Stimulated activated memory B cell treated with anti-CD40 and anti-IgM and Interleukin-4, amounts not matched to agents 10 μg/mL and 1 μg/mL and 100 μg/mL, for 72 hours (primary cell): ENCODE data around the gene LIPT1.
A peak's percentile ranks its signal among the peaks of the same experiment; 100 is the strongest.
"Not testable (repeated sequence)": the region's sequence is repeated elsewhere in the genome, so short reads cannot be mapped to it uniquely, and the experiment has no call there.

ENCODE experiments used
- ATAC-seq: fragments of 150-1000 bp; cut with Tn5 transposase; 2 replicates; pipeline ENCODE4 v1.10.0; 2021
- H3K27ac Mint-ChIP-seq: one replicate; pipeline ENCODE4 v1.8.0; 2022; ENCODE audit warnings: mild to moderate bottlenecking, mixed read lengths
- H3K27me3 Mint-ChIP-seq: one replicate; pipeline ENCODE4 v1.8.0; 2022; ENCODE audit warnings: mixed read lengths
- H3K36me3 Mint-ChIP-seq: one replicate; pipeline ENCODE4 v1.8.0; 2022; ENCODE audit warnings: mixed read lengths
- H3K4me1 Mint-ChIP-seq: one replicate; pipeline ENCODE4 v1.8.0; 2022; ENCODE audit warnings: mixed read lengths
- H3K4me3 Mint-ChIP-seq: one replicate; pipeline ENCODE4 v1.8.0; 2022; ENCODE audit warnings: mild to moderate bottlenecking, moderate library complexity, mixed read lengths
- H3K9me3 Mint-ChIP-seq: one replicate; pipeline ENCODE4 v1.8.0; 2022; ENCODE audit warnings: mixed read lengths

Gene LIPT1

GRCh38 chr2:99153921-99154604 lies 704 bp upstream of the LIPT1 start:
- peaks cover 37% of the 10 kb centered on the region for H3K4me1 Mint-ChIP-seq
- peak overlapping the region; percentile 96 for H3K4me3 Mint-ChIP-seq
- no peaks in the 10 kb centered on the region for H3K27me3 Mint-ChIP-seq
- peak overlapping the region; percentile 92 for H3K27ac Mint-ChIP-seq
- H3K9me3 Mint-ChIP-seq, result no peaks in the 10 kb centered on the region
- no peak for ATAC-seq
- peaks cover 8% of the 10 kb centered on the region for H3K36me3 Mint-ChIP-seq

GRCh38 chr2:99156891-99157290 lies 2.1 kb downstream of the LIPT1 start:
- H3K4me1 Mint-ChIP-seq, result peaks cover 46% of the 10 kb centered on the region
- peak overlapping the region; percentile 96 for H3K4me3 Mint-ChIP-seq
- H3K9me3 Mint-ChIP-seq, result no peaks in the 10 kb centered on the region
- no peaks in the 10 kb centered on the region for H3K27me3 Mint-ChIP-seq
- peaks cover 16% of the 10 kb centered on the region for H3K36me3 Mint-ChIP-seq
- no peak for ATAC-seq
- peak overlapping the region; percentile 92 for H3K27ac Mint-ChIP-seq

GRCh38 chr2:99158599-99158998 lies 3.8 kb downstream of the LIPT1 start:
- no peaks in the 10 kb centered on the region for H3K27me3 Mint-ChIP-seq
- H3K4me3 Mint-ChIP-seq, result no peak overlapping the region
- ATAC-seq, result no peak
- peaks cover 18% of the 10 kb centered on the region for H3K36me3 Mint-ChIP-seq
- H3K4me1 Mint-ChIP-seq, result peaks cover 46% of the 10 kb centered on the region
- no peaks in the 10 kb centered on the region for H3K9me3 Mint-ChIP-seq
- peak overlapping the region; percentile 92 for H3K27ac Mint-ChIP-seq

- H3K36me3 Mint-ChIP-seq, result peaks cover 27% of the 10 kb centered on the region
- no peak overlapping the region for H3K4me3 Mint-ChIP-seq
- H3K27me3 Mint-ChIP-seq, result no peaks in the 10 kb centered on the region
- peaks cover 38% of the 10 kb centered on the region for H3K4me1 Mint-ChIP-seq
- ATAC-seq, result no peak
- H3K9me3 Mint-ChIP-seq, result no peaks in the 10 kb centered on the region
- H3K27ac Mint-ChIP-seq, result peak overlapping the region; percentile 31
Measured at GRCh38 chr2:99159594-99159993, 4.8 kb downstream of the LIPT1 start.

GRCh38 chr2:99166218-99166617 lies 11.5 kb downstream of the LIPT1 start:
- H3K27ac Mint-ChIP-seq, result peak overlapping the region; percentile 44
- H3K27me3 Mint-ChIP-seq, result no peaks in the 10 kb centered on the region
- no peak for ATAC-seq
- H3K9me3 Mint-ChIP-seq, result no peaks in the 10 kb centered on the region
- no peak overlapping the region for H3K4me3 Mint-ChIP-seq
- H3K4me1 Mint-ChIP-seq, result peaks cover 7% of the 10 kb centered on the region
- H3K36me3 Mint-ChIP-seq, result peaks cover 36% of the 10 kb centered on the region

- Mint-ChIP-seq H3K4me3 (no peak overlapping the region), H3K27ac (no peak overlapping the region), H3K36me3 (peaks cover 38% of the 10 kb centered on the region), H3K27me3 (no peaks in the 10 kb centered on the region), H3K9me3 (no peaks in the 10 kb centered on the region), H3K4me1 (peaks cover 12% of the 10 kb centered on the region)
- ATAC-seq, result no peak
Measured at GRCh38 chr2:99169534-99169933, 14.8 kb downstream of the LIPT1 start.

- Mint-ChIP-seq H3K9me3 (no peaks in the 10 kb centered on the region), H3K4me3 (no peak overlapping the region), H3K4me1 (peaks cover 18% of the 10 kb centered on the region), H3K27me3 (no peaks in the 10 kb centered on the region), H3K27ac (no peak overlapping the region), H3K36me3 (peaks cover 36% of the 10 kb centered on the region)
- ATAC-seq, result no peak
Measured at GRCh38 chr2:99171377-99172140, 16.8 kb downstream of the LIPT1 start.

GRCh38 chr2:99180755-99181623 lies 26.2 kb downstream of the LIPT1 start, which contains the start of the genes MITD1 and MRPL30:
Gene MITD1, minus strand, starts transcription at chr2:99181058. Its CDS starts 77 bp downstream, at chr2:99180981.
Gene MRPL30, plus strand, starts transcription at chr2:99181184. Its CDS starts 5,020 bp downstream, at chr2:99186204.
- H3K4me3 Mint-ChIP-seq, result peak within 1 kb of the TSS; percentile 98
- H3K4me1 Mint-ChIP-seq, result peaks cover 63% of the 10 kb centered on the region
- peak within 1 kb of the TSS; percentile 92 for H3K27ac Mint-ChIP-seq
- ATAC-seq, result peak; percentile 98
- H3K36me3 Mint-ChIP-seq, result peaks cover 24% of the 10 kb centered on the region
- H3K27me3 Mint-ChIP-seq, result no peaks in the 10 kb centered on the region
- H3K9me3 Mint-ChIP-seq, result no peaks in the 10 kb centered on the region

- peak overlapping the region; percentile 98 for H3K4me3 Mint-ChIP-seq
- H3K9me3 Mint-ChIP-seq, result no peaks in the 10 kb centered on the region
- ATAC-seq, result no peak
- peaks cover 24% of the 10 kb centered on the region for H3K36me3 Mint-ChIP-seq
- peaks cover 59% of the 10 kb centered on the region for H3K4me1 Mint-ChIP-seq
- H3K27me3 Mint-ChIP-seq, result no peaks in the 10 kb centered on the region
- H3K27ac Mint-ChIP-seq, result peak overlapping the region; percentile 92
Measured at GRCh38 chr2:99181624-99182000, 26.8 kb downstream of the LIPT1 start.

- no peak overlapping the region for H3K27ac Mint-ChIP-seq
- peaks cover 47% of the 10 kb centered on the region for H3K4me1 Mint-ChIP-seq
- no peak for ATAC-seq
- H3K27me3 Mint-ChIP-seq, result no peaks in the 10 kb centered on the region
- no peaks in the 10 kb centered on the region for H3K9me3 Mint-ChIP-seq
- H3K4me3 Mint-ChIP-seq, result no peak overlapping the region
- H3K36me3 Mint-ChIP-seq, result peaks cover 20% of the 10 kb centered on the region
Measured at GRCh38 chr2:99183025-99183424, 28.3 kb downstream of the LIPT1 start.

- H3K4me1 Mint-ChIP-seq, result peaks cover 29% of the 10 kb centered on the region
Measured at GRCh38 chr2:99184811-99185210, 30.0 kb downstream of the LIPT1 start.

GRCh38 chr2:99187011-99187410 lies 32.2 kb downstream of the LIPT1 start:
- ATAC-seq, result no peak
- H3K4me1 Mint-ChIP-seq, result peaks cover 22% of the 10 kb centered on the region
- H3K27ac Mint-ChIP-seq, result no peak overlapping the region

More at GRCh38 chr2:99184811-99185210, 30.0 kb downstream of the LIPT1 start:
- no peak for ATAC-seq
- Mint-ChIP-seq H3K4me3 (no peak overlapping the region), H3K27me3 (no peaks in the 10 kb centered on the region), H3K9me3 (no peaks in the 10 kb centered on the region), H3K27ac (no peak overlapping the region), H3K36me3 (peaks cover 26% of the 10 kb centered on the region)

GRCh38 chr2:99188357-99188756 lies 33.6 kb downstream of the LIPT1 start:
- H3K4me1 Mint-ChIP-seq, result peaks cover 13% of the 10 kb centered on the region
- ATAC-seq, result no peak
- H3K4me3 Mint-ChIP-seq, result no peak overlapping the region
- H3K9me3 Mint-ChIP-seq, result peaks cover 6% of the 10 kb centered on the region
- H3K27ac Mint-ChIP-seq, result no peak overlapping the region
- peaks cover 48% of the 10 kb centered on the region for H3K36me3 Mint-ChIP-seq
- no peaks in the 10 kb centered on the region for H3K27me3 Mint-ChIP-seq

More at GRCh38 chr2:99187011-99187410, 32.2 kb downstream of the LIPT1 start:
- Mint-ChIP-seq H3K4me3 (no peak overlapping the region), H3K36me3 (peaks cover 37% of the 10 kb centered on the region), H3K9me3 (peaks cover 3% of the 10 kb centered on the region), H3K27me3 (no peaks in the 10 kb centered on the region)

GRCh38 chr2:99190548-99190947 lies 35.8 kb downstream of the LIPT1 start:
- peaks cover 57% of the 10 kb centered on the region for H3K36me3 Mint-ChIP-seq

GRCh38 chr2:99192364-99192763 lies 37.6 kb downstream of the LIPT1 start:
- H3K4me1 Mint-ChIP-seq, H3K27ac Mint-ChIP-seq, ATAC-seq, H3K9me3 Mint-ChIP-seq, H3K4me3 Mint-ChIP-seq, H3K27me3 Mint-ChIP-seq: not testable (repeated sequence)
- peaks cover 60% of the 10 kb centered on the region for H3K36me3 Mint-ChIP-seq

More at GRCh38 chr2:99190548-99190947, 35.8 kb downstream of the LIPT1 start:
- H3K4me1 Mint-ChIP-seq, result no peaks in the 10 kb centered on the region
- H3K9me3 Mint-ChIP-seq, result peaks cover 6% of the 10 kb centered on the region
- no peak overlapping the region for H3K4me3 Mint-ChIP-seq
- H3K27me3 Mint-ChIP-seq, result no peaks in the 10 kb centered on the region
- ATAC-seq, result no peak
- no peak overlapping the region for H3K27ac Mint-ChIP-seq
